GM23248 (cell line): ENCODE results near the gene SFMBT1.

Experiments
- EZH2 ChIP-seq: fragments of 200-600 bp; sonication (generic); IDR thresholded peaks from 2 replicates; pipeline ENCODE4 v1.6.1; 2018; ENCODE audit warnings: antibody characterized with exemption, mild to moderate bottlenecking; ENCODE audit not compliant: insufficient read depth, poor library complexity, severe bottlenecking
- EZH2phosphoT487 ChIP-seq: fragments of 200-600 bp; sonication (generic); IDR thresholded peaks from 2 replicates; pipeline ENCODE4 v1.6.1; 2018; ENCODE audit warnings: antibody characterized with exemption, moderate library complexity, mild to moderate bottlenecking, low read depth; ENCODE audit not compliant: insufficient read depth

- TF ChIP-seq EZH2 (no peak), EZH2phosphoT487 (no peak)
These were observed 86.1 kb downstream of the SFMBT1 start for GRCh38 chr3:52959773-52960172.
